GM18502 (cell line): ENCODE data around the gene IVL.

Source experiments
- ATAC-seq: cut with Tn5 transposase; IDR thresholded peaks from one replicate; pipeline ENCODE4 v1.9.1; 2021; ENCODE audit warnings: mild to moderate bottlenecking; ENCODE audit not compliant: unreplicated experiment, poor library complexity

The IVL gene

DNA sequence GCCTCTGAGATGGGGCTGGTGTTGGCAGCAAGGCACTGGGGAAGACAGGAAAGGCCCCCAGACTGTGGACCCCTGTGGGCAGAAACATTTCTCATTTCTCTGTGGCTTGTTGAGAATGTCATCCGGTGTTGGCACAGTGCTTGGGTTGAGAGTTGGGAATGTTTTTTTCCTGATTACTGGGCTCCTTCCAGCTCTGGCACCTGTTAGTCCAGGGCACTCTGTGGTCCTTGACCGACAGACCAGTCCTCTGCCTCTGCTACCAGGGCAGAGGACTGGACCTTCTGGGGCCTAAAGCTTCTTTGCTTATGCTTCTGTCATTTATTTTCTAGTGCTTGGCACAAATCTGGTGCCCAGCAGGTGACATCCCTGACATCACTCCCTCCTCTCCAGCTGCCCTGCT is 33.8 kb downstream of the IVL start:
- no peak for ATAC-seq

DNA sequence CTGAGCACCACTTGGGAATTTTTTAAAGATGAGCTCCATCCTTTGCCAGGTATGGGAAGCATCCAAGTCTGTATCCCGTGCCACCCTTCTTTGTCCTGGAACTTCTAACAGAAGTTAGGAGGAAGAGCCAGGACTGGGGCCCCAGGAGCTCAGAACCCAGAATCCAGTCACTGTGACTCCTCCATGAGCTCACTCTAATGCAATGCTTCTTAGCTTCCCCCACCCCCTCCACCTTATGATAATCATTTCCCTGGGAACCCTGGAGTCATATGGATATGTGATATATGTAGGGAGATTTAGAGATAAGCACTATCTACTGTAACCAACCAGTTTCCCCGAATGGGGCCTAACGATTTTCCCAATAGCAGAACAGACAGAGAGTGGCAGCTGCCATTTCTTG is 37.9 kb downstream of the IVL start:
- no peak for ATAC-seq

DNA sequence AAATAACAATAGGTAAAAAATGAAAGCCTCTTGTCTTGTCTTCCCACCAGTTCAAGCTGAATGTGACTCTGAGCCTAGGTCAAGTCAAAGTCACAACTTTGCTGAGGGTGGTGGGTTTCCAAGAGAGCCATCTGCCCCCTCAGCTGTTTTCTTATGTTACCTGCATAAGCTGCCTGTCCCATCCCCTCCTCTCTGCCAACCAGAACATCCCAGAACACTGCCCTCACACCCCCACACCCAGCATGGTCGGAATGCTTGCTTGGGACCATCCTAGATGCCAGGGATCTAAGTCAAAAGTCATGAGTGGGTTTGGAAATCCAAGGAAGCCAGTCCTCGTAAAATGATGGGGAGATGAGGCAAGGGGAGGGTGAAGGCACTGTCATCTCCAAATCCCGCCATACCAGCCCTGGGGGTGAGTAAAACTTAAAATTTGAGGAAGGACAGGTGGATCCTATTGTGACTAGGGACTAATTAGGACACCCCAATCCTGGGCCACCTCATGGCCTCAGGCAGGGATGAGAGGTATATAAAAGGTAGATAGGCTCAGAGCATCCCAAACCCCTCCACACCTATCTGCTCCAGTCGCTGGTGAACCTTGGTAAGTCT is 38.4 kb downstream of the IVL start, which contains the start of gene SPRR5:
SPRR5 (plus strand) TSS at position 556 of the 606 bp plus-strand sequence. CDS start 1,349 bp downstream, outside the sequence.
- ATAC-seq: no peak

DNA sequence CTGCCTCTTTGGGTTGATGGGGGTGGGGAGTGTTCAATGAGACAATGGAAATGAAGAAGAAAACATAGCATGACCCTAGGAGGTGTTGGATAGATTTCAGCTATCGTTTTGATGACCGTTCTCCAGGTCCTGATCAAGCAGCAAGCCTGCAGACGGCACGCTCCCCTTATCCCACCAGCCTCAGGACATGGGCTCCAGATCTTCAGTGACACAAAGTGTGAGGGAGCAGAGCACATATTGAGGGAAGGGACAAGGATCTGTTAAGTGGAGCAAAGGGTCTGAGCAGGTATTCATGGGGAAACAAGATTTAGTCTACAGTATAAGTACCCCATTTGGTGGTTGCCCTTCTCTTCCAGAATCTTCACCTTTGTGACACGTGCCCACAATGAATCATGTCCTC is 43.4 kb downstream of the IVL start:
- ATAC-seq: no peak

GRCh38 chr1:152953761-152954160 is 45.4 kb downstream of the IVL start:
- ATAC-seq: no peak

- no peak for ATAC-seq
These were observed 46.1 kb downstream of the IVL start for GRCh38 chr1:152954436-152954835.

DNA sequence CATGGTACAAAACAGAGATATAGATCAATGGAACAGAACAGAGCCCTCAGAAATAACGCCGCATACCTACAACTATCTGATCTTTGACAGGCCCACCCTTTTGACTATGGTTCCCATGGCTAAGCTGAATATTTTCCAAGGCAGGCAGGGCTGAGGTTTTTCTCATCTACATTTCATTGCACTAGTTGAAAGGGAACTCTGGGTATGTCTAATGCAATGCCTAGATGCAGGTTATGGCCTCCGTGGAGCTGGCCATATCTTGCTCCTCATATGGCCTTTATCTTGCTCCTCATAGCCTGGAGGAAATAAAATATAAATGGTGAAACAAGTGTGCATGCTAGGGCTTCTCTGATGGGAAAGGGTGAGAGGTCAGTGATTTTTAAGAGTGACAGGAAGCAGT is 49.2 kb downstream of the IVL start:
- no peak for ATAC-seq

DNA sequence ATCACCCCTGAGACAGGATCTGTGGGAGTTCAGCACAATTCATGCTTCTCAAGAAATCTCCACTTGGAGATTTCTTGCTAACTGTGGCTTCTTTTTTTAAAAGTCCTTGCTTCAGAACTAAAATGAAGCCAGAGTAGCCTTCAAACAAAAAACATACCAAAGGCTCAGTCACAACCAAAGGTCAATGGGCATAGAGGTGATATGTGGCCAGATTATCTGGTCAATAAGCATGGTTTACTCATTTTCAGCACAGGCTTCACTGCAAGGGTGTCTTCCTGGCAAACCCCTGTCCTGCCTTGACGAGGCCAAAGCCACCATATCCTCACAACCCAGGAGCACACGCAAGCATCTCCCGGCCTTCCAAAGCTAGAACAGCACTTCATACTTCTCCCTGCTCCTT is 50.9 kb downstream of the IVL start:
- ATAC-seq: no peak

GRCh38 chr1:152959801-152960451 is 51.6 kb downstream of the IVL start:
- ATAC-seq: no peak

GRCh38 chr1:152960452-152961044 is 52.2 kb downstream of the IVL start:
- ATAC-seq: no peak
